HEK293 (cell line): ENCODE data around the gene TMEM150B.

ENCODE experiments used
- CTCF ChIA-PET: fragments of 350-600 bp; formaldehyde crosslinking; extraction: SDS; loops from one replicate; lab custom pipeline; 2021; ENCODE audit warnings: antibody characterized with exemption; lab: Yijun Ruan, JAX
- POLR2A ChIA-PET: fragments of 300-600 bp; formaldehyde crosslinking; extraction: SDS; loops from one replicate; lab custom pipeline; 2020; ENCODE audit warnings: antibody characterized with exemption, inconsistent platforms; lab: Yijun Ruan, JAX
- H3K27ac ChIP-seq: fragments of 200-500 bp; sonication (Bioruptor generic); 2 replicates; pipeline ENCODE4 v1.5.1; 2014; ENCODE audit warnings: low read depth, low read length, control low read depth, inconsistent platforms; ENCODE audit errors: extremely low read depth
- H3K36me3 ChIP-seq, 2 experiments: fragments of 200-500 bp in 1 of 2; sonication (Bioruptor generic) in 1 of 2; 1 replicate in 1 of 2; 2 replicates in 1 of 2; pipeline ENCODE4 v1.5.1; 2014 to 2017; ENCODE audit warnings: inconsistent platforms in 2 of 2, low read length in 2 of 2; ENCODE audit not compliant: control insufficient read depth in 2 of 2, insufficient read depth in 1 of 2
- H3K4me1 ChIP-seq: fragments of 200-500 bp; sonication (Bioruptor generic); 2 replicates; pipeline ENCODE4 v1.5.1; 2014; ENCODE audit warnings: mild to moderate bottlenecking, low read length, inconsistent platforms; ENCODE audit not compliant: control insufficient read depth, insufficient read depth
- H3K4me3 ChIP-seq: 2 replicates; pipeline ENCODE4 v1.5.1; 2011; ENCODE audit warnings: low read depth, mild to moderate bottlenecking, control low read depth, low read length, moderate library complexity
- H3K9me3 ChIP-seq: fragments of 200-500 bp; sonication (Bioruptor generic); 2 replicates; pipeline ENCODE4 v1.5.1; 2014; ENCODE audit warnings: low read depth, low read length, inconsistent platforms; ENCODE audit not compliant: control insufficient read depth, insufficient read depth
- BCL11A ChIP-seq: fragments of 450-650 bp; formaldehyde crosslinking; IDR thresholded peaks from 2 replicates; pipeline ENCODE4 v1.5.1; 2016; ENCODE audit warnings: low read depth, missing biosample characterization, missing genetic modification characterization
- GLI2 ChIP-seq: fragments of 450-650 bp; formaldehyde crosslinking; IDR thresholded peaks from 2 replicates; pipeline ENCODE4; 2017; ENCODE audit warnings: missing biosample characterization, missing genetic modification characterization, low read depth, borderline replicate concordance
- GLIS2 ChIP-seq: fragments of 450-650 bp; formaldehyde crosslinking; IDR thresholded peaks from 2 replicates; pipeline ENCODE4 v1.5.1; 2016; ENCODE audit warnings: missing biosample characterization, missing genetic modification characterization
- YY1 ChIP-seq: fragments of 450-650 bp; formaldehyde crosslinking; IDR thresholded peaks from 2 replicates; pipeline ENCODE4 v1.5.1; 2018; ENCODE audit warnings: missing biosample characterization, missing genetic modification characterization
- ZBTB17 ChIP-seq: fragments of 450-650 bp; formaldehyde crosslinking; IDR thresholded peaks from 2 replicates; pipeline ENCODE4 v1.5.1; 2016; ENCODE audit warnings: missing biosample characterization, missing genetic modification characterization
- ZFP37 ChIP-seq: fragments of 450-650 bp; formaldehyde crosslinking; IDR thresholded peaks from 2 replicates; pipeline ENCODE4 v1.5.1; 2016; ENCODE audit warnings: missing biosample characterization, missing genetic modification characterization
- ZNF132 ChIP-seq: fragments of 450-650 bp; formaldehyde crosslinking; IDR thresholded peaks from 2 replicates; pipeline ENCODE4 v1.5.1; 2017; ENCODE audit warnings: missing biosample characterization, missing genetic modification characterization, borderline replicate concordance
- ZNF16 ChIP-seq: fragments of 450-650 bp; formaldehyde crosslinking; IDR thresholded peaks from 2 replicates; pipeline ENCODE4 v1.5.1; 2016; ENCODE audit warnings: low read depth, missing biosample characterization, missing genetic modification characterization
- ZNF202 ChIP-seq: fragments of 450-650 bp; formaldehyde crosslinking; IDR thresholded peaks from 2 replicates; pipeline ENCODE4 v1.5.1; 2016; ENCODE audit warnings: missing biosample characterization, missing genetic modification characterization, borderline replicate concordance
- ZNF341 ChIP-seq: fragments of 450-650 bp; formaldehyde crosslinking; IDR thresholded peaks from 2 replicates; pipeline ENCODE4; 2016; ENCODE audit warnings: low read depth, missing biosample characterization, missing genetic modification characterization
- ZNF473 ChIP-seq: fragments of 450-650 bp; formaldehyde crosslinking; IDR thresholded peaks from 2 replicates; pipeline ENCODE4 v1.5.1; 2017; ENCODE audit warnings: missing biosample characterization, missing genetic modification characterization
- ZNF571 ChIP-seq: fragments of 450-650 bp; formaldehyde crosslinking; IDR thresholded peaks from 2 replicates; pipeline ENCODE4 v1.5.0; 2017; ENCODE audit warnings: missing biosample characterization, missing genetic modification characterization
- ZNF792 ChIP-seq: fragments of 450-650 bp; formaldehyde crosslinking; IDR thresholded peaks from 2 replicates; pipeline ENCODE4 v1.5.1; 2016; ENCODE audit warnings: missing biosample characterization, missing genetic modification characterization
- ZXDB ChIP-seq: fragments of 450-650 bp; formaldehyde crosslinking; IDR thresholded peaks from 2 replicates; pipeline ENCODE4 v1.5.1; 2016; ENCODE audit warnings: missing biosample characterization, missing genetic modification characterization
- TF ChIP-seq, protein P1 (sequence below): fragments of 450-650 bp; formaldehyde crosslinking; IDR thresholded peaks from 2 replicates; pipeline ENCODE4 v1.5.1; 2016; ENCODE audit warnings: missing biosample characterization, missing genetic modification characterization
- TF ChIP-seq, protein P2 (sequence below): fragments of 450-650 bp; formaldehyde crosslinking; IDR thresholded peaks from 2 replicates; pipeline ENCODE4 v1.5.1; 2017; ENCODE audit warnings: missing biosample characterization, missing genetic modification characterization
- TF ChIP-seq, protein P3 (sequence below): fragments of 450-650 bp; formaldehyde crosslinking; IDR thresholded peaks from 2 replicates; pipeline ENCODE4 v1.5.1; 2017; ENCODE audit warnings: missing biosample characterization, mild to moderate bottlenecking, missing genetic modification characterization, moderate library complexity
- TF ChIP-seq, protein P4 (sequence below): fragments of 450-650 bp; IDR thresholded peaks from 2 replicates; pipeline ENCODE4 v1.5.1; 2018; ENCODE audit warnings: missing biosample characterization, mild to moderate bottlenecking, missing genetic modification characterization
- TF ChIP-seq, protein P5 (sequence below): fragments of 450-650 bp; formaldehyde crosslinking; conservative IDR thresholded peaks from 2 replicates; pipeline ENCODE4 v1.5.1; 2016; ENCODE audit warnings: low read depth, missing biosample characterization, missing genetic modification characterization
- TF ChIP-seq, protein P6 (sequence below): fragments of 450-650 bp; formaldehyde crosslinking; IDR thresholded peaks from 2 replicates; pipeline ENCODE4 v1.5.1; 2017; ENCODE audit warnings: missing biosample characterization, missing genetic modification characterization

Gene TMEM150B

DNA sequence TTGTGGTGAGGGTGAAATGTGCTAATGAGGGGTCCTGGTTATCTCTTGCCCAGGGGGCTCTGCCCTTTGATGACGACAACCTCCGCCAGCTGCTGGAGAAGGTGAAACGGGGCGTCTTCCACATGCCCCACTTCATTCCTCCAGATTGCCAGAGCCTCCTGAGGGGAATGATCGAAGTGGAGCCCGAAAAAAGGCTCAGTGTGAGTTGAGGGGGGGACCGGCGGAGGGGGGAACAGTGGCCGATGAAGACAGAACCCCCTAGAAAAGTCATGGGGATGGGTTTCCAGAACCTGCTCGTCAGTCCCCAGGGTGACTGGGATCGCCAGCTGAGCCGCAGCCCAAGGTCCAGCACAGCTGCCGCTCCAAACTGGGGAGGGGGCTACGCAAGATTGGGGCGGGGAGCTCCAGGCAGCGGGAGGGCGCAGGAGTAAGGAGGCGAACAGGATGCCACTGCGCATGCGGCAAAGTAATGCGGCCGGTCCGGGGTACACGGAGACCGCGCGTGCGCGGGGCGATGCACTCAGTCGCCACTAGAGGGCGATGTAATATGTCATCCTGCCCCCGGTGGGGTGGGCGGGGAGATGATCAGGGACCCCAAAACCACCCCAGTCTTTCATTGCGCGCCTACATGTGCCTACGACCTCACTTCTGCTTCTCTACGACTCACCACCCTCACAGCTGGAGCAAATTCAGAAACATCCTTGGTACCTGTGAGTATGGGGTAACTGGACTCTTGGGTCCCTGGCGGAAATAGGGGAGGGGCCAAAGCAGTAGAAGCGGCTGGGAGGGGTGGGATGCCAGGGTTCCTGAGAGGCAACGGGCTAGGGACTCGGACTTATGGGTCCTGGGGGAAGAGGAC, 23.5 kb downstream of the TMEM150B start (continued):
- TF ChIP-seq GLI2 (tag by site-specific recombination): no peak
- TF ChIP-seq YY1: no peak
- no peak for TF ChIP-seq ZNF132 (tag by site-specific recombination)
- TF ChIP-seq, protein P1, sequence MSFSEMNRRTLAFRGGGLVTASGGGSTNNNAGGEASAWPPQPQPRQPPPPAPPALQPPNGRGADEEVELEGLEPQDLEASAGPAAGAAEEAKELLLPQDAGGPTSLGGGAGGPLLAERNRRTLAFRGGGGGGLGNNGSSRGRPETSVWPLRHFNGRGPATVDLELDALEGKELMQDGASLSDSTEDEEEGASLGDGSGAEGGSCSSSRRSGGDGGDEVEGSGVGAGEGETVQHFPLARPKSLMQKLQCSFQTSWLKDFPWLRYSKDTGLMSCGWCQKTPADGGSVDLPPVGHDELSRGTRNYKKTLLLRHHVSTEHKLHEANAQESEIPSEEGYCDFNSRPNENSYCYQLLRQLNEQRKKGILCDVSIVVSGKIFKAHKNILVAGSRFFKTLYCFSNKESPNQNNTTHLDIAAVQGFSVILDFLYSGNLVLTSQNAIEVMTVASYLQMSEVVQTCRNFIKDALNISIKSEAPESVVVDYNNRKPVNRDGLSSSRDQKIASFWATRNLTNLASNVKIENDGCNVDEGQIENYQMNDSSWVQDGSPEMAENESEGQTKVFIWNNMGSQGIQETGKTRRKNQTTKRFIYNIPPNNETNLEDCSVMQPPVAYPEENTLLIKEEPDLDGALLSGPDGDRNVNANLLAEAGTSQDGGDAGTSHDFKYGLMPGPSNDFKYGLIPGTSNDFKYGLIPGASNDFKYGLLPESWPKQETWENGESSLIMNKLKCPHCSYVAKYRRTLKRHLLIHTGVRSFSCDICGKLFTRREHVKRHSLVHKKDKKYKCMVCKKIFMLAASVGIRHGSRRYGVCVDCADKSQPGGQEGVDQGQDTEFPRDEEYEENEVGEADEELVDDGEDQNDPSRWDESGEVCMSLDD (tag by site-specific recombination): peak; percentile 95
- no peak for TF ChIP-seq ZNF202
- TF ChIP-seq, protein P2, sequence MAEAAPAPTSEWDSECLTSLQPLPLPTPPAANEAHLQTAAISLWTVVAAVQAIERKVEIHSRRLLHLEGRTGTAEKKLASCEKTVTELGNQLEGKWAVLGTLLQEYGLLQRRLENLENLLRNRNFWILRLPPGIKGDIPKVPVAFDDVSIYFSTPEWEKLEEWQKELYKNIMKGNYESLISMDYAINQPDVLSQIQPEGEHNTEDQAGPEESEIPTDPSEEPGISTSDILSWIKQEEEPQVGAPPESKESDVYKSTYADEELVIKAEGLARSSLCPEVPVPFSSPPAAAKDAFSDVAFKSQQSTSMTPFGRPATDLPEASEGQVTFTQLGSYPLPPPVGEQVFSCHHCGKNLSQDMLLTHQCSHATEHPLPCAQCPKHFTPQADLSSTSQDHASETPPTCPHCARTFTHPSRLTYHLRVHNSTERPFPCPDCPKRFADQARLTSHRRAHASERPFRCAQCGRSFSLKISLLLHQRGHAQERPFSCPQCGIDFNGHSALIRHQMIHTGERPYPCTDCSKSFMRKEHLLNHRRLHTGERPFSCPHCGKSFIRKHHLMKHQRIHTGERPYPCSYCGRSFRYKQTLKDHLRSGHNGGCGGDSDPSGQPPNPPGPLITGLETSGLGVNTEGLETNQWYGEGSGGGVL (tag by site-specific recombination): peak; percentile 12; the same call in 1 of the 2 replicates
- TF ChIP-seq, protein P3, sequence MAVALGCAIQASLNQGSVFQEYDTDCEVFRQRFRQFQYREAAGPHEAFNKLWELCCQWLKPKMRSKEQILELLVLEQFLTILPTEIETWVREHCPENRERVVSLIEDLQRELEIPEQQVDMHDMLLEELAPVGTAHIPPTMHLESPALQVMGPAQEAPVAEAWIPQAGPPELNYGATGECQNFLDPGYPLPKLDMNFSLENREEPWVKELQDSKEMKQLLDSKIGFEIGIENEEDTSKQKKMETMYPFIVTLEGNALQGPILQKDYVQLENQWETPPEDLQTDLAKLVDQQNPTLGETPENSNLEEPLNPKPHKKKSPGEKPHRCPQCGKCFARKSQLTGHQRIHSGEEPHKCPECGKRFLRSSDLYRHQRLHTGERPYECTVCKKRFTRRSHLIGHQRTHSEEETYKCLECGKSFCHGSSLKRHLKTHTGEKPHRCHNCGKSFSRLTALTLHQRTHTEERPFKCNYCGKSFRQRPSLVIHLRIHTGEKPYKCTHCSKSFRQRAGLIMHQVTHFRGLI (tag by site-specific recombination): no peak
- TF ChIP-seq ZNF16 (tag by site-specific recombination): no peak
- TF ChIP-seq, protein P4, sequence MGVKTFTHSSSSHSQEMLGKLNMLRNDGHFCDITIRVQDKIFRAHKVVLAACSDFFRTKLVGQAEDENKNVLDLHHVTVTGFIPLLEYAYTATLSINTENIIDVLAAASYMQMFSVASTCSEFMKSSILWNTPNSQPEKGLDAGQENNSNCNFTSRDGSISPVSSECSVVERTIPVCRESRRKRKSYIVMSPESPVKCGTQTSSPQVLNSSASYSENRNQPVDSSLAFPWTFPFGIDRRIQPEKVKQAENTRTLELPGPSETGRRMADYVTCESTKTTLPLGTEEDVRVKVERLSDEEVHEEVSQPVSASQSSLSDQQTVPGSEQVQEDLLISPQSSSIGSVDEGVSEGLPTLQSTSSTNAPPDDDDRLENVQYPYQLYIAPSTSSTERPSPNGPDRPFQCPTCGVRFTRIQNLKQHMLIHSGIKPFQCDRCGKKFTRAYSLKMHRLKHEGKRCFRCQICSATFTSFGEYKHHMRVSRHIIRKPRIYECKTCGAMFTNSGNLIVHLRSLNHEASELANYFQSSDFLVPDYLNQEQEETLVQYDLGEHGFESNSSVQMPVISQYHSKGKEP (tag by site-specific recombination): no peak
- no peak for TF ChIP-seq ZXDB (tag by site-specific recombination)
- TF ChIP-seq GLIS2 (tag by site-specific recombination): peak; percentile 35; the same call in 1 of the 2 replicates
- TF ChIP-seq ZNF792 (tag by site-specific recombination): no peak
- no peak for TF ChIP-seq ZFP37
- no peak for TF ChIP-seq BCL11A (tag by site-specific recombination)
- no peak for TF ChIP-seq ZNF473 (tag by site-specific recombination)
- no peak for TF ChIP-seq ZNF571 (tag by site-specific recombination)

DNA sequence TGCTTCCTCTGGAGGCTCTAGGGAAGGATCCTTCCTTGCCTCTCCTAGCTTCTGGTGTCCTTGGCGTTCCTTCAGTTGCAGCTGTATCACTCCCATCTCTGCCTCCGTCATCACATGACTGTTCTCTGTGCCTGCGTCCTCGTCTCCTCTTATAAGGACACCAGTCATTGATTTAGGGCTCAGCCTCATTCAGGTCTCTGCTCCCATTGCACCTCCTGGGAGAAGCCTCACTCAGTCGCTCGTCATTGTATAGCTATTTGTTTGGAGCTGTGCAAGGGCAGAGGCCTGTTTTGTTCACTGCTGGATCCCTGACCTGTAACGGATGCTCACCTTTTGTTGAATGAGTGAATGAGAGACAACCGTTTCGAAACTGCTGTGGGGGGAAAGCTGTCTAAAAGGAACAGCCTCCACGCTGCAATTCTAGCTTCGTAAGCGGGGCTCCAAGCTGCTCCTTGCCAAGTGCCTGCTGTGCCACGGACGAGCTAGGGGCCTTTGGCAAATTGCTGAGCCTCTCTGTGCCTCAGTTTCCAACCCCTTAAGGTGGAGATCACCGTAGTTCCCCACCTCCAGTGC, 24.2 kb downstream of the TMEM150B start:
- ChIA-PET CTCF (interaction anchor here (0.5 to 4.1 kb wide), 45 partner anchors 9 to 901 kb away, joined by 3 to 62 read pairs (median 5); partner anchors contain the start of genes DNAAF3, FIZ1, KMT5C and PTPRH), POLR2A (interaction anchor here (0.6 to 4.0 kb wide), 11 partner anchors 20 to 157 kb away, joined by 3 to 18 read pairs (median 4); partner anchors contain the start of genes HSPBP1, KMT5C and UBE2S)
- H3K9me3 ChIP-seq: no peaks in the 10 kb centered on the region
- TF ChIP-seq, protein P5, sequence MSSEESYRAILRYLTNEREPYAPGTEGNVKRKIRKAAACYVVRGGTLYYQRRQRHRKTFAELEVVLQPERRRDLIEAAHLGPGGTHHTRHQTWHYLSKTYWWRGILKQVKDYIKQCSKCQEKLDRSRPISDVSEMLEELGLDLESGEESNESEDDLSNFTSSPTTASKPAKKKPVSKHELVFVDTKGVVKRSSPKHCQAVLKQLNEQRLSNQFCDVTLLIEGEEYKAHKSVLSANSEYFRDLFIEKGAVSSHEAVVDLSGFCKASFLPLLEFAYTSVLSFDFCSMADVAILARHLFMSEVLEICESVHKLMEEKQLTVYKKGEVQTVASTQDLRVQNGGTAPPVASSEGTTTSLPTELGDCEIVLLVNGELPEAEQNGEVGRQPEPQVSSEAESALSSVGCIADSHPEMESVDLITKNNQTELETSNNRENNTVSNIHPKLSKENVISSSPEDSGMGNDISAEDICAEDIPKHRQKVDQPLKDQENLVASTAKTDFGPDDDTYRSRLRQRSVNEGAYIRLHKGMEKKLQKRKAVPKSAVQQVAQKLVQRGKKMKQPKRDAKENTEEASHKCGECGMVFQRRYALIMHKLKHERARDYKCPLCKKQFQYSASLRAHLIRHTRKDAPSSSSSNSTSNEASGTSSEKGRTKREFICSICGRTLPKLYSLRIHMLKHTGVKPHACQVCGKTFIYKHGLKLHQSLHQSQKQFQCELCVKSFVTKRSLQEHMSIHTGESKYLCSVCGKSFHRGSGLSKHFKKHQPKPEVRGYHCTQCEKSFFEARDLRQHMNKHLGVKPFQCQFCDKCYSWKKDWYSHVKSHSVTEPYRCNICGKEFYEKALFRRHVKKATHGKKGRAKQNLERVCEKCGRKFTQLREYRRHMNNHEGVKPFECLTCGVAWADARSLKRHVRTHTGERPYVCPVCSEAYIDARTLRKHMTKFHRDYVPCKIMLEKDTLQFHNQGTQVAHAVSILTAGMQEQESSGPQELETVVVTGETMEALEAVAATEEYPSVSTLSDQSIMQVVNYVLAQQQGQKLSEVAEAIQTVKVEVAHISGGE (tag by site-specific recombination): no peak
- TF ChIP-seq, protein P6, sequence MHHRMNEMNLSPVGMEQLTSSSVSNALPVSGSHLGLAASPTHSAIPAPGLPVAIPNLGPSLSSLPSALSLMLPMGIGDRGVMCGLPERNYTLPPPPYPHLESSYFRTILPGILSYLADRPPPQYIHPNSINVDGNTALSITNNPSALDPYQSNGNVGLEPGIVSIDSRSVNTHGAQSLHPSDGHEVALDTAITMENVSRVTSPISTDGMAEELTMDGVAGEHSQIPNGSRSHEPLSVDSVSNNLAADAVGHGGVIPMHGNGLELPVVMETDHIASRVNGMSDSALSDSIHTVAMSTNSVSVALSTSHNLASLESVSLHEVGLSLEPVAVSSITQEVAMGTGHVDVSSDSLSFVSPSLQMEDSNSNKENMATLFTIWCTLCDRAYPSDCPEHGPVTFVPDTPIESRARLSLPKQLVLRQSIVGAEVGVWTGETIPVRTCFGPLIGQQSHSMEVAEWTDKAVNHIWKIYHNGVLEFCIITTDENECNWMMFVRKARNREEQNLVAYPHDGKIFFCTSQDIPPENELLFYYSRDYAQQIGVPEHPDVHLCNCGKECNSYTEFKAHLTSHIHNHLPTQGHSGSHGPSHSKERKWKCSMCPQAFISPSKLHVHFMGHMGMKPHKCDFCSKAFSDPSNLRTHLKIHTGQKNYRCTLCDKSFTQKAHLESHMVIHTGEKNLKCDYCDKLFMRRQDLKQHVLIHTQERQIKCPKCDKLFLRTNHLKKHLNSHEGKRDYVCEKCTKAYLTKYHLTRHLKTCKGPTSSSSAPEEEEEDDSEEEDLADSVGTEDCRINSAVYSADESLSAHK (tag by site-specific recombination): 0 out of 2 replicates have a peak, but pooled peaks have one; percentile 9
- peak; percentile 72; the same call in 1 of the 2 replicates for TF ChIP-seq ZNF341 (tag by site-specific recombination)
- TF ChIP-seq ZBTB17 (tag by site-specific recombination): 0 out of 2 replicates have a peak, but pooled peaks have one; percentile 11
- H3K36me3 ChIP-seq: peaks cover 5 to 52% of the 10 kb centered on the region in 2 experiments; a peak in 2 of 3 replicates
- no peak overlapping the region for H3K27ac ChIP-seq
- peaks cover 3% of the 10 kb centered on the region; the same call in 1 of the 2 replicates for H3K4me1 ChIP-seq
- no peak overlapping the region for H3K4me3 ChIP-seq
